HUES6 (cell line): ENCODE results near the gene LRRC27.
A peak's percentile ranks its signal among the peaks of the same experiment; 100 is the strongest.

Experiments used
- H3K27ac ChIP-seq: 2 replicates; pipeline ENCODE4 v1.7.0; 2013; ENCODE audit warnings: low read depth, mild to moderate bottlenecking, low read length, inconsistent platforms
- H3K27me3 ChIP-seq: 2 replicates; pipeline ENCODE4 v1.6.1; 2013; ENCODE audit warnings: low read length; ENCODE audit not compliant: control insufficient read depth, insufficient read depth
- H3K36me3 ChIP-seq: 2 replicates; pipeline ENCODE4 v1.6.1; 2013; ENCODE audit warnings: low read length; ENCODE audit not compliant: control insufficient read depth, insufficient read depth
- H3K4me1 ChIP-seq: 2 replicates; pipeline ENCODE4 v1.6.1; 2013; ENCODE audit warnings: low read length; ENCODE audit not compliant: control insufficient read depth, insufficient read depth
- H3K4me3 ChIP-seq: 2 replicates; pipeline ENCODE4 v1.5.1; 2013; ENCODE audit warnings: low read depth, low read length
- H3K9ac ChIP-seq: one replicate; pipeline ENCODE4 v1.6.1; 2013; ENCODE audit warnings: mild to moderate bottlenecking, low read length
- H3K9me3 ChIP-seq: 2 replicates; pipeline ENCODE4 v1.6.1; 2013; ENCODE audit warnings: low read depth, low read length; ENCODE audit not compliant: control insufficient read depth, insufficient read depth

Gene LRRC27

GRCh38 chr10:132415255-132415654 is 83.3 kb downstream of the LRRC27 start:
- no peaks in the 10 kb centered on the region for H3K36me3 ChIP-seq
- H3K9me3 ChIP-seq: no peaks in the 10 kb centered on the region
- H3K27ac ChIP-seq: no peak overlapping the region
- H3K4me1 ChIP-seq: peaks cover 65% of the 10 kb centered on the region
- no peak overlapping the region for H3K9ac ChIP-seq
- H3K27me3 ChIP-seq: no peaks in the 10 kb centered on the region
- no peak overlapping the region for H3K4me3 ChIP-seq

DNA sequence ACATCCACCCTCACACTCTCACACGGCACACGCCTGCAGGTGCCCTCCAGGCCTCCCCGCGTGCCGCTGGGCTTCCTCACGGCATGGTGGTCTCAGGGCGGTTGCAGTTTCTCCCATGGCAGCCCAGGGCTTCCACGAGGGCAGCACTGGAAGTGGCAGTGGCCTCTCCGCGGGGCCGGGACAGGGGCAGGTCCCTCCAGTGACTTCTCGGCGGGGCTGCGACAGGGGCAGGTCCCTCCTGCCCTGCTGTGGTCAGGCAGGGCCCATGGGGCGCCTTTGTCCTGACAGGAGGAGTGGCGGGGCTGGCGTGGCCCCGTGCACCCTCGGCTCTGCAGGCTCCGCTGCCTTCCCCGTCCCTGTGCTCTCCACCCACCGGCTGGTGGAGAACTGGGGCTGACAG is 84.0 kb downstream of the LRRC27 start:
- no peak overlapping the region for H3K4me3 ChIP-seq
- no peaks in the 10 kb centered on the region for H3K27me3 ChIP-seq
- no peak overlapping the region for H3K27ac ChIP-seq
- no peaks in the 10 kb centered on the region for H3K9me3 ChIP-seq
- H3K36me3 ChIP-seq: no peaks in the 10 kb centered on the region
- peaks cover 70% of the 10 kb centered on the region for H3K4me1 ChIP-seq
- H3K9ac ChIP-seq: no peak overlapping the region

- Histone ChIP-seq H3K4me1 (peaks cover 69% of the 10 kb centered on the region), H3K9ac (no peak overlapping the region), H3K36me3 (no peaks in the 10 kb centered on the region), H3K9me3 (no peaks in the 10 kb centered on the region), H3K27me3 (no peaks in the 10 kb centered on the region), H3K27ac (no peak overlapping the region), H3K4me3 (no peak overlapping the region)
These were observed 84.7 kb downstream of the LRRC27 start for GRCh38 chr10:132416566-132417256.

GRCh38 chr10:132417257-132417910 is 85.4 kb downstream of the LRRC27 start:
- H3K4me3 ChIP-seq: no peak overlapping the region
- no peaks in the 10 kb centered on the region for H3K9me3 ChIP-seq
- no peak overlapping the region for H3K27ac ChIP-seq
- H3K9ac ChIP-seq: no peak overlapping the region
- no peaks in the 10 kb centered on the region for H3K27me3 ChIP-seq
- H3K36me3 ChIP-seq: no peaks in the 10 kb centered on the region
- H3K4me1 ChIP-seq: peaks cover 70% of the 10 kb centered on the region

- peak overlapping the region; percentile 0; the same call in 1 of the 2 replicates for H3K27ac ChIP-seq
- no peak overlapping the region for H3K9ac ChIP-seq
- no peak overlapping the region for H3K4me3 ChIP-seq
- no peaks in the 10 kb centered on the region for H3K36me3 ChIP-seq
- peaks cover 65% of the 10 kb centered on the region for H3K4me1 ChIP-seq
- H3K27me3 ChIP-seq: no peaks in the 10 kb centered on the region
- no peaks in the 10 kb centered on the region for H3K9me3 ChIP-seq
These were observed 86.0 kb downstream of the LRRC27 start for GRCh38 chr10:132417957-132418441.

DNA sequence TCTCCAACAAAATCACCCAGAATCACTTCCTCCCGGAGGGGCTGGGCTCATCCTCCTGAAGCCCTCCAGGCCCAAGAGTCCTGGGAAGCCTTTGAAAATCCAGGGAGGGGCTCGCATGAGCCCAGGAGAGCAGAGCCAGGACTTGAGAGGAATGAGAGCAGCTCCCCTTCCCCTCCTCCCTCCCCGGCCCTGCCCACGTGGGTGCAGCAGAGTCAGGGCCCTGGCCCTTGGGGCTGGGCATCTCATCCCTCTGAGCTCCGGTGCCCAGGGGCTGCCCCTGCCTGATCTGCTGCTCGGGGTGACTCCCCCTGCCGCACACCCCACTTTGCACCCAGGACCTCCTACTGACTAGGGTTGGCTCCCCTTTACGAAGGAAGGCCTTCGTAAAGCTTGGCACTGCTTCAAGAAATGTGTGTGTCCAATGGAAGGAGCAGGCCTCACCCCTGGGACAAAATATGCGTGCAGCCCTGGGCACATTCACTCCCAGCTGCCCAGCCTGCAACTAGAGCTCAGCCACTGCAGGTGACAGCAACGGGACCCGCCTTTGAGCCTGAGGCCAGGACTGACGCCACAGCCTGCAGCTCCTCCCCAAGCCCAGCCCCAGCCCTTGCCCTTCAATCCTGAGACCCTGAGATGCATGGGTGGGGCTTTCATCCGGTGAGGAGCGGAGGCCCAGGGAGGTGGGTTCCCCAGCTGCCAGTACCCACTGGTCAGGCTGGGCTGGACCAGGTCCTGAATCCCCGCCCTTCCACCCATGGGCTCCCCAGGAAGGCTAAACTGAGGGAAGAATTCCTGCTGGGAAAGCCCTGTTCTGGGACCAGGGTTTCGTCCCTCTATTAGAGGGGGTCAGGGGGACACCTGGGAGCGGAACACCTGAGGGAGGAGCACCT is 86.8 kb downstream of the LRRC27 start:
- H3K4me3 ChIP-seq: peak overlapping the region; percentile 41
- H3K27me3 ChIP-seq: no peaks in the 10 kb centered on the region
- peak overlapping the region; percentile 0; the same call in 1 of the 2 replicates for H3K27ac ChIP-seq
- H3K4me1 ChIP-seq: peaks cover 58% of the 10 kb centered on the region
- H3K9me3 ChIP-seq: no peaks in the 10 kb centered on the region
- no peak overlapping the region for H3K9ac ChIP-seq
- H3K36me3 ChIP-seq: no peaks in the 10 kb centered on the region

- Histone ChIP-seq H3K36me3 (no peaks in the 10 kb centered on the region), H3K27me3 (no peaks in the 10 kb centered on the region), H3K4me1 (peaks cover 47% of the 10 kb centered on the region), H3K4me3 (no peak overlapping the region), H3K27ac (peak overlapping the region; percentile 29; the same call in 1 of the 2 replicates), H3K9me3 (no peaks in the 10 kb centered on the region), H3K9ac (no peak overlapping the region)
These were observed 87.8 kb downstream of the LRRC27 start for GRCh38 chr10:132419538-132420468.

DNA sequence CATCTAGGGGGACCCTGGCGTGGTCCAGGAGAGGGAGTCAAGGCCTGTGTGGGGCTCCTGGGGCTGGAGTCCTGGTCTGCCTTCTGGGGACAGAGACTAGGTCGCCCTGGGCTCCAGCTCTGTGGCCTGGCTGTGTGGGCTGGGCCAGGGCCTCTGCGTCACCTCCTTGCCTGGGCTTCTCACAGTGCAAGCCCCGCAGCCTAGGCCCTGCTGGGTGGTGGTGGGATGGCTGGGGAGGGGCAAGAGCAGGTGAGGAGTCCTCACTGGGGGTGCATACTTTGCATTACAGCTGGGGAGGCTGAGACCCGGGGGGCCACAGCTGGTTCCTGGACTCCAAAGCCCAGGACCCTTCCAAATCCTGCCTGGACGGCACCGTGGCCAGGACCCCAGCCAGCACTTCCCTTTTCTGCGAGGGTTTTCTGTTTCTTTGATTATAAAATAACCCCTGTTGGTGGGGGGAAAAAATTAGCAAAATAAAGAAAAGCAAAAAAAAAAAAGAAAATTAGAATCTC is 88.5 kb downstream of the LRRC27 start:
- no peak overlapping the region for H3K9ac ChIP-seq
- no peaks in the 10 kb centered on the region; the same call in 1 of the 2 replicates for H3K9me3 ChIP-seq
- H3K36me3 ChIP-seq: no peaks in the 10 kb centered on the region
- 0 out of 2 replicates have a peak overlapping the region, but pooled peaks have one; percentile 36 for H3K27ac ChIP-seq
- H3K4me1 ChIP-seq: peaks cover 46% of the 10 kb centered on the region
- no peaks in the 10 kb centered on the region for H3K27me3 ChIP-seq
- no peak overlapping the region for H3K4me3 ChIP-seq

GRCh38 chr10:132420981-132421846 is 89.2 kb downstream of the LRRC27 start:
- Histone ChIP-seq H3K9ac (peak overlapping the region; percentile 9), H3K27ac (peak overlapping the region; percentile 25; the same call in 1 of the 2 replicates), H3K36me3 (no peaks in the 10 kb centered on the region), H3K27me3 (no peaks in the 10 kb centered on the region), H3K4me1 (peaks cover 46% of the 10 kb centered on the region), H3K4me3 (no peak overlapping the region), H3K9me3 (no peaks in the 10 kb centered on the region; the same call in 1 of the 2 replicates)
